GM19463 (cell line): ENCODE measurements around the gene ZNF423.
"Not testable (repeated sequence)": the region's sequence is repeated elsewhere in the genome, so short reads cannot be mapped to it uniquely, and the experiment has no call there.

Experiments
- ATAC-seq: cut with Tn5 transposase; IDR thresholded peaks from one replicate; pipeline ENCODE4 v1.9.1; 2021; ENCODE audit warnings: mild to moderate bottlenecking, moderate library complexity; ENCODE audit not compliant: unreplicated experiment

ZNF423 gene

GRCh38 chr16:49523435-49524159 is 332.3 kb downstream of the ZNF423 start:
- ATAC-seq = no peak

GRCh38 chr16:49521734-49522325 is 334.1 kb downstream of the ZNF423 start:
- ATAC-seq = no peak

GRCh38 chr16:49520492-49521038 is 335.3 kb downstream of the ZNF423 start:
- no peak for ATAC-seq

- ATAC-seq = no peak
Observed at GRCh38 chr16:49519741-49520140, 336.2 kb downstream of the ZNF423 start.

GRCh38 chr16:49519008-49519656 is 336.8 kb downstream of the ZNF423 start:
- no peak for ATAC-seq

GRCh38 chr16:49516382-49517036 is 339.4 kb downstream of the ZNF423 start:
- no peak for ATAC-seq

- no peak for ATAC-seq
Observed at GRCh38 chr16:49515861-49516260, 340.1 kb downstream of the ZNF423 start.

GRCh38 chr16:49515016-49515565 is 340.8 kb downstream of the ZNF423 start:
- no peak for ATAC-seq

GRCh38 chr16:49514073-49514980 is 341.6 kb downstream of the ZNF423 start:
- no peak for ATAC-seq

GRCh38 chr16:49513040-49513439 is 342.9 kb downstream of the ZNF423 start:
- ATAC-seq = no peak

GRCh38 chr16:49510654-49511305 is 345.1 kb downstream of the ZNF423 start:
- ATAC-seq = no peak

GRCh38 chr16:49510141-49510540 is 345.8 kb downstream of the ZNF423 start:
- ATAC-seq = no peak

- not testable (repeated sequence) for ATAC-seq
Observed at GRCh38 chr16:49506058-49507013, 349.6 kb downstream of the ZNF423 start.

GRCh38 chr16:49505556-49505955 is 350.4 kb downstream of the ZNF423 start:
- no peak for ATAC-seq

- ATAC-seq = no peak
Observed at GRCh38 chr16:49504626-49505025, 351.3 kb downstream of the ZNF423 start.

GRCh38 chr16:49504023-49504364 is 351.9 kb downstream of the ZNF423 start:
- no peak for ATAC-seq

- peak; percentile 79 for ATAC-seq
Observed at GRCh38 chr16:49503256-49504022, 352.5 kb downstream of the ZNF423 start.
